ENCODE data around the gene RIMBP2.
"Not testable (repeated sequence)": the region's sequence is repeated elsewhere in the genome, so short reads cannot be mapped to it uniquely, and the experiment has no call there.

RIMBP2 gene

GRCh38 chr12:130703733-130704375 lies 12.2 kb downstream of the RIMBP2 start:
- no peak for DNase-seq

- no peak for DNase-seq
Measured at GRCh38 chr12:130702966-130703732, 12.9 kb downstream of the RIMBP2 start.

DNA sequence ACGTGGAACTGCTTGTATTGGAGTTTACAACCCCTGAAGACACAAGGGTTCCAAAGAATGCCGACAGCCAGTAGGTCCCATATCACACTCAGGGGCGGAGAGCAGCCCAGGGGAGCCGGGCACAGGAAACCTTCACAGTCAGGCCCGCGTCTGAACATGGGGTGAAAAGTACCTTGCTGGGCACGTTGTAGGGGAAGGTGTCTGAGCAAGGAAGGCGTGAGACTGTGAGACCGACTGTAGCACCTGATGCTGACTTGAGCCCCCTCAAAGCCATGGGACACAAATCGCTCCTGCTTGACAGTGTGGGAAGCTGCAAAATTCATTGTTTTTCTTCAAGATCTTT lies 14.7 kb downstream of the RIMBP2 start:
- DNase-seq, result no peak

GRCh38 chr12:130700492-130701401 lies 15.4 kb downstream of the RIMBP2 start:
- DNase-seq, result no peak

- DNase-seq, result no peak
Measured at GRCh38 chr12:130698106-130698505, 18.0 kb downstream of the RIMBP2 start.

DNA sequence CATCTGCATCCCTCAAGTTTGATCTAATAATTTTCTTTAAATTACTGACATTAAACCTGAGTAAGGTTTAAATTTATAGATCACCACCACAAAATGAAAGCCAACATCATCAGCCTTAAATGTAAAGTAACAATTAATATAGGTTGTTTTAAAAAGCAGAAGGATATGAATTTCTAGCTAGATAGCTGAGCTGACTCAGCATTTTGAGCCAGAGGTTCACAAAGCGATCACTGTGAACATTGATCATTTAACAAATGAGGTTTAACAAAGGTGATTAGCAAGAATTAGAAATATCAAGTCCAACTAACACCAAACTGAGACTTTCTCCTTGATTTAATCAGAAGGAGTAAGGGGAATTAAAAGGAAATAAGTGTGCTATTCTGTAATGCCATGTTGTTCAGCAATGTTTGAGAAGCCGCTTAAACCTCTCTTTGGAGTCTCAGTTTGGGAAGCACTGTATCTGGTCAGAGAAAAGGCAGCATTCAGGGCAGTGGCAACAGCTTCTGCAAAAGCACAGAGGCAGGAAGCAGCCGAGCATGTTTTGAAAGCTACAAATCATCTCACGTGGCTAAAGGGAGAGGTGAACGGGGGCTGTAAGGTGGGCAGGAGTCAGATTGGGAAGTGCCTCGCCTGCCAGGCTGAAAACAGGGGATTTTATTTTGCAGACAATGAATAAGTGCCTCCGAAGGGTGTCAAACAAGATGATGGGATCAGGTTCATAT lies 19.6 kb downstream of the RIMBP2 start:
- DNase-seq, result no peak

GRCh38 chr12:130695061-130695460 lies 21.0 kb downstream of the RIMBP2 start:
- no peak for DNase-seq

GRCh38 chr12:130689408-130690405 lies 26.4 kb downstream of the RIMBP2 start:
- no peak for DNase-seq

GRCh38 chr12:130688999-130689398 lies 27.1 kb downstream of the RIMBP2 start:
- DNase-seq, result not testable (repeated sequence)

- no peak for DNase-seq
Measured at GRCh38 chr12:130687796-130688778, 28.0 kb downstream of the RIMBP2 start.

DNA sequence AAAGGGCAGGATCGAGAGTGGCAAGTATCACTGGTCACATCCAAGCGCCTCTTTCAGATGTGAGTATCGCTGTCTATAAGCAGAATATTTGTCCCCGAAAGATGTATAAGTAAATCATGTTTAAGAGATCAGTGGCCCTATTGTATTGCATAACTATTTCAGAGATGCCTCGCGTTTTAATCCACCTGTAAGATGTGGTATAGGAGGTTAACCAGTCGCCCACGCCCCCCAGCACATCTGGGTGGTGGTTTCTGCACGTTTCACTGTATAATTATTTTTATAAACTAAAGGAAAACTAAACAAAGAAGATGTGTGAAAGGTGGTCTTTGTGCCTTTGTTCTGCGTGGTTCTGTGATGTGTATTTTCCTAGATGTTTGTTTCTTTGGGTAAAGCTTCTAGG lies 28.9 kb downstream of the RIMBP2 start:
- no peak for DNase-seq

DNA sequence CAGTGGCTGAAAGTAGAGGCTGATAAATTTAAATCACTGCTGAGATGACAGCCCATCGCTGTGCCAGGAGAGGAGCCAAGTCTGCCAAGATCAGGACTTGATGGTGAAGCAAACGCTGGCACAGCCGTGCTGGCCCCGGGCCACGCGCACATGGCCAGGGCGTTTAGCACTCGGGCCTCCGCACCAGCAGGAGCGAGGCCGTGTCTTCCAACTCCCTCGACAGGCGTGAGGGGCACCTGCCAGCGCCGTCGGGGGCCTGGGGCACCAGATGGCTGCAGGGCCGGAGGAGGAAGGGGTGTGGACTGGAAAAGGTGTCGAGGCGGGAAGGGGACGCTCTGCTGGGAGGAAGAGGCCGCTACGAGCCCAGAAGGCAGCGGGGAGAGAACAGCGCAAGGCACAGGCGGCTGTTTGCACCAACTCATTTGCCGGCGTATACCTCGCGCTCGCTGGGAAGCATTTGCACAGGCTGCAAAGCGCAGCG lies 29.5 kb downstream of the RIMBP2 start:
- DNase-seq, result no peak

DNA sequence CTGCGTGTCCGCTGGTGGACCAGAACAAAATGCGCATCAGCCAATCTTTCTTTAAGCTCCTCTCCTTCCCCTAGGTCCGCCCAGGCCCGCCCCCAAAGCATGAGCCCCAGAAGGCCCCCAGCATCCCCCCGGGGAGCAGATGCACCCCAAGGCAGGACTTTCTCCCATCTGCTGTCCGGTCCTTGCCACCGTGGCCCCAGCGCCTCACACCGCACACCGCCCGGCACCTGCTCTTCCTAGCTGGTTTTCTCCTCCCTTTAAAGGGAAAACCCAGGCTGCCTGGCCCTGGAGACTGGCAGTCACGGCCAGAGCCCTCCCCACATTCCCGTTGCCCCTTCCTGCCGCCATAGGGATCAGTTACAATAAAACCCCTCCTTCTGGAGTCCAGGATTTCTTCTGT lies 30.2 kb downstream of the RIMBP2 start:
- no peak for DNase-seq

DNA sequence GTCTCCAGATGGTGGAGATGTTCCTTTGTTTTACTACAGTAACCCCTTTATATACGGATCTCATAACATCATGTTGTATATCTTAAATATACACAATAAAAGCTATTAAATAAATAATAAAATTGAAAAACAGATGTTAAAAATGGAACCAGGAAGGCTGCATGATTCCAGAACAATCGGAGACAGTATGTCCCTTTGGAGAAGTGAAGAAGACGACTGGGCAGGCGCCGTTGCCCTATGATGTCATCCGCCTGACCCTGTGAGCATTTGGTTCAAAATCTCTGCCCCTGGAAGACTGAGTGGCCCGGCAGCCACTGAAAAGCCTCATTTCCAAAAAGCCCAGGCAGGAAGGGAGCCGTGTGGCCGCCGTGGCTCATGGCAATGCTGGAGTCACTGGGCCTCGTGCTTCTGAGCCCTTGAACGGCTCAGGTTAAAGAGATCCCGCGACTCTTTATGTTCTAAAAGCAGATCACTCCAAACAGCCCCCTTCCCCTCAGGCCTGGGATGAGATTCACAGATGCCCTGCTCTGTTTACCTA lies 30.8 kb downstream of the RIMBP2 start:
- DNase-seq, result no peak

GRCh38 chr12:130683811-130684210 lies 32.3 kb downstream of the RIMBP2 start:
- DNase-seq, result no peak

- DNase-seq, result no peak
Measured at GRCh38 chr12:130683080-130683479, 33.0 kb downstream of the RIMBP2 start.

- no peak for DNase-seq
Measured at GRCh38 chr12:130680451-130680990, 35.6 kb downstream of the RIMBP2 start.

- DNase-seq, result no peak
Measured at GRCh38 chr12:130677957-130678558, 38.0 kb downstream of the RIMBP2 start.

GRCh38 chr12:130675791-130676190 lies 40.3 kb downstream of the RIMBP2 start:
- no peak for DNase-seq
